HG03457 (cell line): ENCODE results near the gene IL1RAP.
"Not testable (repeated sequence)": the region's sequence is repeated elsewhere in the genome, so short reads cannot be mapped to it uniquely, and the experiment has no call there.

Experiments used
- ATAC-seq: cut with Tn5 transposase; IDR thresholded peaks from one replicate; pipeline ENCODE4 v1.9.1; 2021; ENCODE audit warnings: moderate number of reproducible peaks; ENCODE audit not compliant: unreplicated experiment

IL1RAP gene

GRCh38 chr3:190513409-190514370 is at the start of gene IL1RAP:
IL1RAP (plus strand) TSS chr3:190514085; CDS start chr3:190564290, 50,205 bp downstream.
- peak; percentile 99 for ATAC-seq

GRCh38 chr3:190467922-190468321 is 46.0 kb upstream of the IL1RAP start:
- no peak for ATAC-seq

GRCh38 chr3:190473261-190473660 is 40.6 kb upstream of the IL1RAP start:
- not testable (repeated sequence) for ATAC-seq

GRCh38 chr3:190481779-190482178 is 32.1 kb upstream of the IL1RAP start:
- ATAC-seq = no peak

- ATAC-seq = no peak
Measured at GRCh38 chr3:190485830-190486532, 27.9 kb upstream of the IL1RAP start.

- ATAC-seq = no peak
Measured at GRCh38 chr3:190486533-190486864, 27.4 kb upstream of the IL1RAP start.

- no peak for ATAC-seq
Measured at GRCh38 chr3:190486908-190487607, 26.8 kb upstream of the IL1RAP start.

GRCh38 chr3:190491533-190492054 is 22.3 kb upstream of the IL1RAP start:
- ATAC-seq = no peak

- ATAC-seq = no peak
Measured at GRCh38 chr3:190492129-190492528, 21.8 kb upstream of the IL1RAP start.

GRCh38 chr3:190492966-190493365 is 20.9 kb upstream of the IL1RAP start:
- ATAC-seq = no peak

- ATAC-seq = no peak
Measured at GRCh38 chr3:190494907-190495306, 19.0 kb upstream of the IL1RAP start.

GRCh38 chr3:190495354-190495753 is 18.5 kb upstream of the IL1RAP start:
- no peak for ATAC-seq

GRCh38 chr3:190495796-190496195 is 18.1 kb upstream of the IL1RAP start:
- ATAC-seq = no peak

- no peak for ATAC-seq
Measured at GRCh38 chr3:190496859-190497258, 17.0 kb upstream of the IL1RAP start.

- no peak for ATAC-seq
Measured at GRCh38 chr3:190497811-190498210, 16.1 kb upstream of the IL1RAP start.

GRCh38 chr3:190498293-190498692 is 15.6 kb upstream of the IL1RAP start:
- ATAC-seq = no peak

GRCh38 chr3:190499122-190499521 is 14.8 kb upstream of the IL1RAP start:
- no peak for ATAC-seq

- ATAC-seq = no peak
Measured at GRCh38 chr3:190502946-190503345, 10.9 kb upstream of the IL1RAP start.

- no peak for ATAC-seq
Measured at GRCh38 chr3:190504354-190505125, 9.3 kb upstream of the IL1RAP start.

- ATAC-seq = no peak
Measured at GRCh38 chr3:190505381-190506003, 8.4 kb upstream of the IL1RAP start.
